Measurements from ENCODE around the gene VRK2. TPM values are rescaled to one million over a fixed set of nuclear protein-coding genes. Genes with fewer than 3 reads are reported as not detected.
A peak's percentile ranks its signal among the peaks of the same experiment; 100 is the strongest.

Gene VRK2
- total and polyA plus RNA-seq, 10 of the 15 experiments (the other 5 are each of a cell fraction or from before 2014, with no cell fraction given) = 26.5 to 78.0 (median 57.3) TPM

DNA sequence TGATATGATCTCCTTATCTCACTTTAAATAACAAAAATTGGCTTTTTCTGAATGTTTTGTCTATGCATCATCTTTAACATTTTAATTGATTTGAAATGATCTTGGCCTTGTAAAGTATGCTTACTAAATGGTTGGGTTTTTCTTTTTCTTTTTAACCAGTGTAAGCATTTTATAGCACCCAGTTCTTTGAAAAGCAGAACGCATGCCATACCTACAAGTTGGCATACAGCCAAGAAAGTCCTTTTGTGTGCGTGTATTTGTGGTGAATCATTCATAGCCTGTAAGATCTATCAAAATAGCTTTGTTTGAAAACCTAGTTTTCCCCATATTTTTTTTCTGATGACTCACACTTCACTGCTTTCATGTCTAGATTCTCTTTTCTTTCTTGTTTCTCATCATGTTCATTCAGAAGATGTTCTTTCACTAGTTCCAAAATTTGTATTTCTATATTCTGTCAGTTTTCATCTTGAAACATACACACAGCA lies 4.1 kb upstream of the VRK2 start (continued):
- TF ChIP-seq, protein P1, sequence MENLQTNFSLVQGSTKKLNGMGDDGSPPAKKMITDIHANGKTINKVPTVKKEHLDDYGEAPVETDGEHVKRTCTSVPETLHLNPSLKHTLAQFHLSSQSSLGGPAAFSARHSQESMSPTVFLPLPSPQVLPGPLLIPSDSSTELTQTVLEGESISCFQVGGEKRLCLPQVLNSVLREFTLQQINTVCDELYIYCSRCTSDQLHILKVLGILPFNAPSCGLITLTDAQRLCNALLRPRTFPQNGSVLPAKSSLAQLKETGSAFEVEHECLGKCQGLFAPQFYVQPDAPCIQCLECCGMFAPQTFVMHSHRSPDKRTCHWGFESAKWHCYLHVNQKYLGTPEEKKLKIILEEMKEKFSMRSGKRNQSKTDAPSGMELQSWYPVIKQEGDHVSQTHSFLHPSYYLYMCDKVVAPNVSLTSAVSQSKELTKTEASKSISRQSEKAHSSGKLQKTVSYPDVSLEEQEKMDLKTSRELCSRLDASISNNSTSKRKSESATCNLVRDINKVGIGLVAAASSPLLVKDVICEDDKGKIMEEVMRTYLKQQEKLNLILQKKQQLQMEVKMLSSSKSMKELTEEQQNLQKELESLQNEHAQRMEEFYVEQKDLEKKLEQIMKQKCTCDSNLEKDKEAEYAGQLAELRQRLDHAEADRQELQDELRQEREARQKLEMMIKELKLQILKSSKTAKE (IDR thresholded peaks at IDR 0.05; ENCODE audit: low read depth, poor library complexity, severe bottlenecking) = peak; percentile 71
- TF ChIP-seq RAD51 (IDR thresholded peaks at IDR 0.05) (no peak), EED (IDR thresholded peaks at IDR 0.05; ENCODE audit: low read depth) (no peak), STAT1 (conservative IDR thresholded peaks at IDR 0.05) (no peak), RUNX3 (IDR thresholded peaks at IDR 0.05; ENCODE audit: low read length) (peak; percentile 59; the same call in 1 of the 2 replicates), JUNB (IDR thresholded peaks at IDR 0.05) (peak; percentile 46), WRNIP1 (IDR thresholded peaks at IDR 0.05; ENCODE audit: borderline replicate concordance, low read depth, low read length) (no peak), MYC (IDR thresholded peaks at IDR 0.05; ENCODE audit: insufficient read depth, insufficient read length, insufficient replicate concordance, low read length, severe bottlenecking) (no peak), CHD1 (IDR thresholded peaks at IDR 0.05; ENCODE audit: low read depth, low read length) (no peak), NRF1 (conservative IDR thresholded peaks at IDR 0.05; ENCODE audit: low read depth, low read length) (no peak), TBL1XR1 (IDR thresholded peaks at IDR 0.05; ENCODE audit: low read depth, low read length) (no peak), POLR2A (IDR thresholded peaks at IDR 0.05; ENCODE audit: low read depth, low read length) (no peak)
- TF ChIP-seq, protein P2, sequence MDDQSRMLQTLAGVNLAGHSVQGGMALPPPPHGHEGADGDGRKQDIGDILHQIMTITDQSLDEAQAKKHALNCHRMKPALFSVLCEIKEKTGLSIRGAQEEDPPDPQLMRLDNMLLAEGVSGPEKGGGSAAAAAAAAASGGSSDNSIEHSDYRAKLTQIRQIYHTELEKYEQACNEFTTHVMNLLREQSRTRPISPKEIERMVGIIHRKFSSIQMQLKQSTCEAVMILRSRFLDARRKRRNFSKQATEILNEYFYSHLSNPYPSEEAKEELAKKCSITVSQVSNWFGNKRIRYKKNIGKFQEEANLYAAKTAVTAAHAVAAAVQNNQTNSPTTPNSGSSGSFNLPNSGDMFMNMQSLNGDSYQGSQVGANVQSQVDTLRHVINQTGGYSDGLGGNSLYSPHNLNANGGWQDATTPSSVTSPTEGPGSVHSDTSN (IDR thresholded peaks at IDR 0.05; ENCODE audit: insufficient replicate concordance, low read depth, low read length) = no peak
